Left kidney (tissue), 8 donors: ENCODE data around the gene TRUB2. TPM values are rescaled to one million over a fixed set of nuclear protein-coding genes. Genes with fewer than 3 reads are reported as not detected.

Experiments
- DNase-seq: peaks from one replicate; pipeline ENCODE4 v3.0.0-alpha.2; 2013
- long read RNA-seq, 8 donors: transcript quantifications; one replicate each; lab custom pipeline, GENCODE V29; 2026
- polyA plus RNA-seq: library from polyadenylated mRNA; unstranded; fragments of 120-200 nt; gene quantifications from one replicate; pipeline ENCODE4 v1.2.1, GENCODE V29; 2013; ENCODE audit not compliant: insufficient read length

Gene TRUB2, protein sequence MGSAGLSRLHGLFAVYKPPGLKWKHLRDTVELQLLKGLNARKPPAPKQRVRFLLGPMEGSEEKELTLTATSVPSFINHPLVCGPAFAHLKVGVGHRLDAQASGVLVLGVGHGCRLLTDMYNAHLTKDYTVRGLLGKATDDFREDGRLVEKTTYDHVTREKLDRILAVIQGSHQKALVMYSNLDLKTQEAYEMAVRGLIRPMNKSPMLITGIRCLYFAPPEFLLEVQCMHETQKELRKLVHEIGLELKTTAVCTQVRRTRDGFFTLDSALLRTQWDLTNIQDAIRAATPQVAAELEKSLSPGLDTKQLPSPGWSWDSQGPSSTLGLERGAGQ
- polyA plus RNA-seq, result 37.6 TPM
- long read RNA-seq, donor 1, full-length matches to known transcripts, result 20 of 25 reads
- long read RNA-seq, donor 1, partial matches to known transcripts, result 0 of 25 reads
- long read RNA-seq, donor 1, other reads (novel, unspliced or antisense), result 5 of 25 reads
- long read RNA-seq, donor 2, full-length matches to known transcripts, result 22 of 148 reads
- long read RNA-seq, donor 2, partial matches to known transcripts, result 112 of 148 reads
- long read RNA-seq, donor 2, other reads (novel, unspliced or antisense), result 14 of 148 reads
- long read RNA-seq, donor 3, full-length matches to known transcripts, result 16 of 16 reads
- long read RNA-seq, donor 3, partial matches to known transcripts, result 0 of 16 reads
- long read RNA-seq, donor 3, other reads (novel, unspliced or antisense), result 0 of 16 reads
- long read RNA-seq, donor 4, full-length matches to known transcripts, result 1 of 1 reads
- long read RNA-seq, donor 4, partial matches to known transcripts, result 0 of 1 reads
- long read RNA-seq, donor 4, other reads (novel, unspliced or antisense), result 0 of 1 reads
- long read RNA-seq, donor 5, full-length matches to known transcripts, result 28 of 28 reads
- long read RNA-seq, donor 5, partial matches to known transcripts, result 0 of 28 reads
- long read RNA-seq, donor 5, other reads (novel, unspliced or antisense), result 0 of 28 reads
- long read RNA-seq, donor 6, full-length matches to known transcripts, result 14 of 169 reads
- long read RNA-seq, donor 6, partial matches to known transcripts, result 92 of 169 reads
- long read RNA-seq, donor 6, other reads (novel, unspliced or antisense), result 63 of 169 reads
- long read RNA-seq, donor 7, full-length matches to known transcripts, result 33 of 33 reads
- long read RNA-seq, donor 7, partial matches to known transcripts, result 0 of 33 reads
- long read RNA-seq, donor 7, other reads (novel, unspliced or antisense), result 0 of 33 reads
- long read RNA-seq, donor 8, full-length matches to known transcripts, result 10 of 58 reads
- long read RNA-seq, donor 8, partial matches to known transcripts, result 25 of 58 reads
- long read RNA-seq, donor 8, other reads (novel, unspliced or antisense), result 23 of 58 reads

DNA sequence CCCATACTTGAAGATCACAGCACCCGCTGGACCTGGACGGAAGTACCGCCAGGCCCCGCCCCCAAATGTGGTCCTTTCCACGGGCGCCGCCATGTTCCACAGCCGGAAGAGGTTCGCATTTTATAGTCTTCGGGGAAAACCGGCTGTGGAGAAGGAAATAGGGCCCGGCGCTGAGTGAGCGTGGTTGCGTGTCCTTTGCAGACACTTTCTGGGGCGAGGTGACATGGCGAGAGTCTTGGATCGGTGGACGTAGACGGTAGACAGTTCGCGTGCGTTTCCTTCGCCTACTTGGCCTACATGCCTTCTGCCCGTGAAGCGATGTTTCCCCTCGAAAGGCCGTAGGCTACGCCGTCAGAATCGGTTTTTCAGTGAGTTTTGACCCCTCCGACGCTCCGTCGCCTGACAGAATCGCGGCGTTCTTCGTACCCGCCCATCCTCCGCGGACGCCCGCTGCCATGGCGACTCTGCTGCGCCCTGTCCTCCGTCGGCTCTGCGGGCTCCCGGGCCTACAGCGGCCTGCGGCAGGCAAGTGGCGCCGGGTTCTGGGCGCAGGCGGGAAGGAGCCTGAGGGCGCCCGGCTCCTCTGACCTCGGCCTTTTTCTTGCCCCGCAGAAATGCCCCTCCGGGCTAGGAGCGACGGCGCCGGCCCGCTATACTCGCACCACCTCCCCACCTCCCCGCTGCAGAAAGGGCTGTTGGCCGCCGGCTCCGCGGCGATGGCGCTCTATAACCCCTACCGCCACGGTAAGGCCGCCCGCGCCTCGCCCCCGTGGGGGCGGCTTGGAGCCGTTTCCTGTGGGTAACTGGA, at the start of gene TRUB2, which contains the start of gene COQ4:
TSS of gene TRUB2 (minus strand) at position 44 of the 808 bp plus-strand sequence. CDS start at position 5, 39 bp downstream.
TSS of gene COQ4 (plus strand) at position 436 of the 808 bp plus-strand sequence. CDS start at position 456, 20 bp downstream.
- DNase-seq, result peak; percentile 97

DNA sequence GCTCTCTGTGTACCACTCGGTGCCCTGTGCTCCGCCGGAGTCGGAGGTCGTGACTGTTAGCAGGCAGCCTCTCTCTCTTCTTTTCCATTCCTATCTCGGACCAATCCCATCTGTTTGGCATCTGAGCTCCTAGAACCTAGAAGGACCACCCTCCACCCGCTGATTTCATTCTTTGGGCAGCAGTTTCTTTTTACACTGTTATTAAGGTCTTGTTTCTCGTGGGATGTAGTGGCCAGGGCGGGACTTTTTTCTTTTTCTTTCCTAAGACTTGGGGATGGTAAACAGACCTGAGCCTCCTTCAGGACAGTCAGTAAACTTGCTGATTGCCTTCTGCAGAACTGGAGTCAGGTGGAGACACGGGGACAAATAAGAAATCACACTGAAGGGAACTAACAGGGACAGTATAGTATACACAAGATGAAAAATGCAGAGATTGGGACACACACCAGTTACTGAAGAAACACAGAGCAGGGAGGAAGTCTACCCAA, 49.4 kb upstream of the TRUB2 start:
- no peak for DNase-seq

DNA sequence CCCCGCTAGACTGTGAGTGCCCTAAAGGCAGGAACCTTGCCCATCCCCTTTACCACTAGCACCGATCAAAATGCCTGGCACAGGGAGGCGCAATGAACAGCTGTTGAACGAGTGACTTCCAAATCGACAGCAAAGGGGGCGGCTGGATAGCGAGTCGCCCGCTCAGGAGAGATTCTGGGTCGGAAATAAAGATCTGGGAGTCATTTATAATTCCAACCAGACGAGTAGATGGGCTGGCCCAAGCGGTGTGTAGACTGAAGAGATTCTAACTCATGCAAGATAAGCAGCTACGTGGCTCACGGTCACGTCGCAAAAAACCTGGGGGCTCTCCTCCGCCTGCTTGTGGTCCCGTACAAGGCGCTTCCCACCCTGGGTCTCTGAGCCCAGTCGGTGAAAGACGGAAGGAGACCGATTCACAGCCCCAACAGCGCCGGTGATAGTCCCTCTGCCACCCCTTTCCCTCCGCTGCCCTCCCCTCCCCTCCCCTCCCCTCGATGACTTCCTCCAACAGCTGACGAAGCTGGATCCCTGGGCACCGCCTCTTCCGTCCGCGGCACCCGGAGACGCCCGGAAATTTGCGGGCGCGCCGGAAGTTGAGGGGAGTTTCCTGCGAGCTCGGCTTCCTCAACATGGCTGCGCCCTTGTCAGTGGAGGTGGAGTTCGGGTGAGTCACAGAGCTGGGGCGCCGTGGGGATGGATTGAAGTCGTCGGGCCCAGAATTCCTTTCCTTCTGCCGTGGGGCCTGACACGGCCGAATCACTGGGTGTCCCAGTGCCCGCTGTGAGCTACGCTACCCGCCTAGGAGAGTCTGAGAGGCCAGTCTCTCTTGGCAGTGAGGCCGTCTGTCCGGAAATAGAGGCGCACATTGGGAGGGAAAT, 48.7 kb upstream of the TRUB2 start, which contains the start of gene URM1:
TSS of gene URM1 (plus strand) at position 623 of the 878 bp plus-strand sequence. CDS start at position 630, 7 bp downstream.
- DNase-seq, result peak; percentile 96

DNA sequence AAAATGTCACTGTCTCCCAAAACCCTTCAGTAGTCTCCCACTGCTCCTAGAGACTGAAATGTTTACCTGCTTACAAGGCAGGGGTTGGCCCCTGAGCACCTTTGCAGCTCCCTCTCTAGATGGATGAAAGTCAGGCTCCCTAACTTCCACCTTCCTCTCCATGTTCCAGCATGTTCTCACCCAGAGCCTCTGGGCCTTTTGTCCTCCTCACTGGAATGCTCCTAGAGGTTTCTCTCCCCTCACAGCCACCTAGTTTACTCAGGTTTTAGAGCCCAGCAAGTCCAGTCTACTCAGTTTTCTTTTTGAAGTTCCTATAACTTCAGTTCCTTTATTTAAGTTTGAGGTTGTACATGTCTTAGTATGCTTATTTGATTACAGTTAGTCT, 48.1 kb upstream of the TRUB2 start:
- no peak for DNase-seq

DNA sequence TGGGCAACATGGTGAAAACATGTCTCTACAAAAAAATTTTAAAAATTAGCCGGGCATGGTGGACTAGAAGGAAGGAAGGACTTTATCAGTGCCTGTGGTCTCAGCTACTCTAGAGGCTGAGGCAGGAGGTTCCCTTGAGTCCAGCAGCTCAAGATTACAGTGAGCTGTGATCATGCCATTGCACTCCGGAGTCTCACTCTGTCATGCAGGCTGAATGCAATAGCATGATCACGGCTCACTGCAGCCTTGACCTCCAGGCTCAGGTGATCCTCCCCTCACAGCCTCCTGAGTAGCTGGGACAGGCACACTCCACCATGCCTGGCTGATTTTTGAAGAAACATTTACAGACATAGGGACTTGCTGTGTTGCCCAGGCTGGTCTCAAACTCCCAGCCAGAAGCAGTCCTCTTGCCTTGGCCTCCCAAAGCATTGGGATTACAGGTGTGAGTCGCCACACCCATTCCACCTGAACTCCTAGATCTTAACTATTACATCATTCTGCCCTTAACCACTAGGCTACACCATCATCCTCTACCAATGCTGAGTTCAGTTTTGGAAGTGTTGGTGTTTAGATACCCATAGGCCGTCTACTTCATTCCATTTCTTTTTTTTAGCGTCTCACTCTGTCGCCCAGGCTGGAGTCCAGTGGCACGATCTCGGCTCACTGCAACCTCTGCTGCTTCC, 46.9 kb upstream of the TRUB2 start:
- DNase-seq, result no peak

DNA sequence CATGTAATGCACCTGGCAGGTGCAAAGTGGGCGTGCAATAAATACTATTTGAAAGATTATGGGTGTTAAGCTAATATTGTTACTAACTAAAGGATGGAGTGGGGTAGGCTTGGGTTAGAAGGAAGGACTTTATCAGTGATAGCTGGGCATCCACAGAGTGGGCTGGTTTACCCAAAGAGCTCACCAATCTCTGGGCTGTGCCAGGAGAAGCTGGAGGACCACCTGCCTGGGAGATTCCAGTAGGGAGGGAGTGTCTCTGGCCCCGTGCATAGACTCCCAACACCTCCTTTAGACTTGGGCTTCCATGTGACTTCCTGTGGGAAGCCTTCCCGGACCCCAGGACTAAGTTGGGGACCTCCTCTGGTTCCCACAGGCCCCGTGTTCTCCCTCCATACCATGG, 43.3 kb upstream of the TRUB2 start:
- no peak for DNase-seq

DNA sequence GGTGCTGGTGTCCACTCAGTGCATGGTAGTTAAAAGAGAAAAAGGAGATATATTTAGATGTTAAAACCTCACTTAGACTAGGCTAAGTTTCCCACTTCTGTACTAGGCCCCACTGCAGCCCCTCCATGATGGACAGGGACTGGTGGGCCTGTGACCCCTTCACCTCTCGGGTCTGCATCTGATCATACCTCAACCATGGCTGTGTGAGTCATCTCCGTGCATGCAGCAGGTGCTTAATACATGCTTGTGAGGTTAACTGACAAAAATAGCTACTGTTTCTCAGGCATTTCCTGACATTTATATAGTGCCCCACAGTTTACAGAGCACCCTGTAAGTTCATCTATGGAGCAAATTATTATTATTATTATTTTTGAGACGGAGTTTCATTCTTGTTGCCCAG, 40.5 kb upstream of the TRUB2 start:
- no peak for DNase-seq

DNA sequence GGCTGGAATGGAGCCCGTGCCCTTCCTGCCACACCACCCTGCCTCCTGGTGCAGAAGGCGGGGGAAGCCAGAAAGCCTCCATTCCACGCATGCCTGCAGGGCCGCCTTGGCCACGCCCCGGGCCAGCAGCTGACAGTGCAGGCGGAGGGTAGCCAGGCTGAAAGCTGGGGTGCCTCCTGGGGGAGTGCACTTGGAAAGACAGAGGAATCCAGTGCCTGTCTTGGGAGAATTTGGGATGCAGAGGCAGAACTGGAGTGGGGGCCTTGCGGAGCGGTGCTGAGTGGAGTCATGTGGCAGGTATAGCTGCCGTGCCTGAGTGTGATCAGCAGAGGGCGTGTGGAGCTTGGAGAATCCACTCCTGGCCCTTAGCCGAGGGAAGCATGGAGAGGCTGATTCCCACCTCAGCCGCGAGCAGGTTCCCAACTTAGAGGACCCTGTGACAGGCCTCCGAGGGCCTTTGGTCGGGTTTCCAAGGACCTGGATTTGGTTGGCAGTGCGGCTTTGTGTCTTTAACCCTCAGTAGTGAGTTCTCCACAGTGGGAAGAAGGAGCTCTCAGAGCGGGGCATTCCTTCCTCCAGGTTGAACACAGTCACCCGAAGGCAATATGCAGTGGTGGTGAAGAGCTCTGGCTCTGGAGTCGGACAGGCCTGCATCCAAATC, 39.9 kb upstream of the TRUB2 start:
- peak; percentile 85 for DNase-seq

DNA sequence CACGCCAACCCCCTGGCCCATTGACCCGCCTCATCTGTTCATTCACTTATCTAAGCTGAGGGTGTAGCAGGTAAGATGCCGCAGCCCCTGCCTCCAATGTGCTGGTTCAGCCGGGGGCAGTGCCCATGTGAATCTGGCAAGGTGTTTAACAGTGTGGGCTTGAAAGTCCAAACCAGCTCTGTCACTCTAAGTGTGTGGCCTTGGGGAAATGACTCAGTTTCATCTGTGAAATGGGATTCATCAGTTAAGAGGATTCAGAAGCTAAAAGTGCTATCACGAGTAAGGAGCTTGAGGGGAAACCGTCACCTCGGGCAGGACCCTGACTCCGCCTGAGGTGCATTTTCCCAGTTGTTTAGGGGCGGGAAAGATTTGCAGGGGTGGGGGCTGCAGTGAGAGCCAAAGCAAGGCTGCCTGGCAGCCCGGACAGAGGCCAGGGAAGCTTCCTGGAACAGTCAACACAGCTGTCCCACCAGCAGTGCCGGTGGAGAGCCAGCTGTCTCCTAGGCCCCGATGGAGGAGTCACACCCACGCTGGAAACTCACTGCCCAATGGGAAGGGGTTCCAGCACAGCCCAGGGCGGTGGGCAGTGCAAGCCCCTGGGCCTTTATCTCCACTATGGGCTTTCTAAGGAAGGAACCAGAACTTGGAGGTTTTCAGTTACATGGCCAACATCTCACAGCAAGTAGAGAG, 39.2 kb upstream of the TRUB2 start:
- DNase-seq, result no peak

DNA sequence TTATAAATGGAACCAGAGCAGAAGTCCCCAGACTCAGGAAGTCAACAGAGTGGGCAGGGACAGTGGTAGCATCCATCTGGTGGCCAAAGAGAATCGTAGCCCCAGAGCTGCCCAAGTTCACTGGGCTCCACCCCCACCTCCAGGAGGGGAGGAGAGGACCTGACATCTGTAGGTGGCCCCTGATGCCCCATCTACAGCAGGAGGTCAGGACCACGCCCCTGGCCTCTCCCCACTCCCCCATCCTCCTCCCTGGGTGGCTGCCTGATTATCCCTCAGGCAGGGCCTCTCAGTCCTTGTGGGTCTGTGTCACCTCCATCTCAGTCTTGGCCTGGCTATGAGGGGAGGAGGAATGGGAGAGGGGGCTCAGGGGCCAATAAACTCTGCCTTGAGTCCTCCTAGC, 38.6 kb upstream of the TRUB2 start:
- no peak for DNase-seq

DNA sequence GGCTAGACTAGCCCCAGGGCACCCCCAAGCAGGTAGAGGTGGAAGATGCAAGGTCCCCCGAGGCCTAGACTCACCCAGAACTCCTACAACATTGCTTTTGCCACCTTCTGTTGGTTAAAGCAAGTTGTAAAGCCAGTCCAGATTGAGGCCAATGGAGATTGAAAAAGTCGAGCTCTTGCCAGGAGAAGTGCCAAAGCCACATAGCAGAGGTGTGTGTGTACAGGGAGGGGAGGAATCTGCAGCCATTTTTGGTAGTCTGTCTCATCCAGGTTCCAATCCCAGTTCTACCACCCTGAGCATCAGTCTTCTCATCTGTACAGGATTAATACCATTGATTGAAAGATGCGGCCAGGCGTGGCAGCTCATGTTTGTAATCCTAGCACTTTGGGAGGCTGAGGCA, 36.6 kb upstream of the TRUB2 start:
- DNase-seq, result no peak

DNA sequence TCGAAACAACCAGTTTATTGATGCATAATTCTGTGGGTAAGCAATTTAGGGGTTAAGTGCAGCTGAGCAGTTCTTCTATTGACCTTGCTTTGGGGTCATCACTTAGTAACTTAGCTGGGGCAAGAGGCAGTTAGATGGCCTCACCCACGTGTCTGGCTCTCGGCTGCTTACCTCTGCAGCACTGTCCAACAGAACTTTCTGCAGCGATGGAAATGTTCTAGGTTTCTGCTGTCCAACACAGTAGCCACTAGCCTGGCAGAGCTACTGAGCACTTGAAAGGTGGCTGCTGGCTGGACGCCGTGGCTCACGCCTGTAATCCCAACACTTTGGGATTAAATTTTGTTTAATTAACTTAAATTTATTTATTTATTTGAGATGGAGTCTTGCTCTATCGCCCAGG, 35.8 kb upstream of the TRUB2 start:
- DNase-seq, result no peak

DNA sequence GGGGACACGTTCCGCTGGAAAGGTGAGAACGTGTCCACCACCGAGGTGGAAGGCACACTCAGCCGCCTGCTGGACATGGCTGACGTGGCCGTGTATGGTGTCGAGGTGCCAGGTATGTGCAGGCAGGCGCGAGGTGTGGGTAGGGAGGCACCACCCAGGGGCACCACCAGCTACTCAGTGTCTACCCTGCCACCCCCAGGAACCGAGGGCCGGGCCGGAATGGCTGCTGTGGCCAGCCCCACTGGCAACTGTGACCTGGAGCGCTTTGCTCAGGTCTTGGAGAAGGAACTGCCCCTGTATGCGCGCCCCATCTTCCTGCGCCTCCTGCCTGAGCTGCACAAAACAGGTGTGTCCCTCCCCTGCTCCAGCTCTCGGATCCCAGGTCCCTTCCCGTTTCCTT, 33.2 kb upstream of the TRUB2 start:
- DNase-seq, result no peak

DNA sequence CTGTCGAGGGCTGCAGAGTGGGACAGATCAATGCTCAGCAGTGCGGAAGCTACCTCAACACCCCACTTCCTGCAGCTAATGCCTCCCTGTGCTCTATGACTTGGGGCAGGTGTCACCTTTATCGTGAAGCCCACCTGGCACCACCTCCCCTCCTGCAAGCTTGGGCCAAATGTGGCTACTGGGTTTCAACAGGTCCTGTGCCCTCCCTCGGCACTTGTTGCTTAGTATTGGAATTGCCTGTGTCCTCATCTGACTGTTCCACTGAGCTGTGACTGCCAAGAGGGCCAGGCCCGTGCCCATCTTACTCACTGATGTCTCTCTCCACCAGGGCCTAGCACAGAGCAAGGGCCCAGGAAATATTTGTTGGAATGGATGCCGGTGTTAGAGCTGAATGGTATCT, 27.5 kb upstream of the TRUB2 start:
- no peak for DNase-seq

DNA sequence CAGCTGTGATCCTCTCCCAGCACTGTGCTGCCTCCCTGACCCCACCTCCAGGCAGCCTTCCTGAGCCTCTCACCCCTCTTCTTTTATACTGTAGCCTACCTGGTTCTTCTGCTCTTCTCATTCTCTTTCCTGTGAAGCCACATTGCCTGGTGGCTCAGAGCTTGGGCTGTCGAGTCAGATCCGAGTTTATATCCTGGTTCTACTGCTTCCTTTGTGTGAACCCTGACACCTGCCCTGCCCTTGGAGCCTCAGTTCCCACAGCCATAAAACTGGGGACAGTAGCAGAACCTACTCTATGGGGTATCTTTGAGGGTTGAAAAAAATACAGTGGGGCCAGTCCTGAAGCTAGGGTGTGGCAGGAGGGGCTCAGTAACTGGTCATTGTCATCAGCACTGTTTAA, 26.9 kb upstream of the TRUB2 start:
- no peak for DNase-seq

DNA sequence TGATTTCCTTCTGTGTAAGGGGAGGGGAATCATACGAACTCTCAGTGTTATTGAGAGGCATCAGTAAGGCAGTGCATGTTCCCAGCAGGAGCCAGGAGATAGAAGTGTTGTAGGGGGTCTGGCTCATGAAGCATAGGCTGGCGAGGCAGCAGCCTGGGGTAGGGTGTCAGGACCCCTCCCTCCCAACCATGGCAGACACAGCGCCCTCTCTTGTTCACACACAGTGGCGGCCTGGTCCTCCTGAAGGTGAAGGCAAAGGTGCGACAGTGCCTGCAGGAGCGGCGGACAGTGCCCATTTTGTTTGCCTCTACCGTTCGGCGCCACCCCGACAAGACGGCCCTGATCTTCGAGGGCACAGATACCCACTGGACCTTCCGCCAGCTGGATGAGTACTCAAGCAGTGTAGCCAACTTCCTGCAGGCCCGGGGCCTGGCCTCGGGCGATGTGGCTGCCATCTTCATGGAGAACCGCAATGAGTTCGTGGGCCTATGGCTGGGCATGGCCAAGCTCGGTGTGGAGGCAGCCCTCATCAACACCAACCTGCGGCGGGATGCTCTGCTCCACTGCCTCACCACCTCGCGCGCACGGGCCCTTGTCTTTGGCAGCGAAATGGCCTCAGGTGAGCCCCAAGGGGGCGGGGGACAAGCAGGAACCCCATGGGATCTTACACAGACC, 22.8 kb upstream of the TRUB2 start:
- DNase-seq, result no peak

DNA sequence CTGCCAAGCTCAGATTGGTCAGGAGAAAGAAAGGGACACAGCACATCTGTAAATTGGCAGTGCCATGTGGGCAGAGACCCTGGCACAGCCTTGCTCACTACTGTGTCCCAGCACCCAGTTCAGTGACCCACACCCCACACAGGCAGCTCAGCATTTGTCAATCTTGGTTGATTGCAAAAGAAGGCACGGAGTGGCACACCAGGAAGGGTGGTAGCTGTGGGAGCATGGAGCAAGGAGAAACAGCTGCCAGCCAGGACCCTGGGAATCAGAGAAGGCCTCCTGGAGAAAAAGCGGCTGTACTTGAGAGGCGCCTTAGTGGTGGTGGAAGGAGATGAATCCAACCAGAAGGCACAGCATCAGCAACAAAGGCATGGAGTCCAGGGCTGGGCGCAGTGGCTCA, 21.6 kb upstream of the TRUB2 start:
- no peak for DNase-seq
